ENCODE measurements around the gene CELF5.

CELF5 gene

GRCh38 chr19:3196933-3197205, 27.6 kb upstream of the CELF5 start:
- H3K4me3 ChIP-seq (ENCODE audit: low read length in 2 of 2) = no peak overlapping the region
- no peaks in the 10 kb centered on the region for H3K9me3 ChIP-seq (replicated peaks in 1 of 2; ENCODE audit: control insufficient read depth in 2 of 2, insufficient read depth in 1 of 2, low read depth in 1 of 2, low read length in 2 of 2)
- H3K27ac ChIP-seq (replicated peaks; ENCODE audit: low read length) = no peak overlapping the region
- H2BK5ac ChIP-seq (ENCODE audit: low read length) = no peak overlapping the region
- no peak overlapping the region for H2BK120ac ChIP-seq (ENCODE audit: low read depth, low read length)
- no peak overlapping the region for H2AK5ac ChIP-seq (ENCODE audit: low read depth, low read length)
- no peak for DNase-seq (ENCODE audit: low spot score)
- H3K23ac ChIP-seq (ENCODE audit: low read depth, low read length, poor library complexity) = no peak overlapping the region
- peaks cover 11 to 42% of the 10 kb centered on the region in 2 donors for H3K36me3 ChIP-seq (replicated peaks in 1 of 2; ENCODE audit: control insufficient read depth in 2 of 2, insufficient read depth in 2 of 2, low read length in 2 of 2)
- H2AFZ ChIP-seq (ENCODE audit: low read length) = no peak overlapping the region
- no peak overlapping the region for H2BK15ac ChIP-seq (ENCODE audit: low read length)
- H2BK12ac ChIP-seq (ENCODE audit: low read length) = no peak overlapping the region
- H4K8ac ChIP-seq (ENCODE audit: low read depth, low read length) = no peak overlapping the region
- no peak overlapping the region for H3K18ac ChIP-seq (ENCODE audit: low read length)
- WGBS, 2 donors (ENCODE audit: extremely low coverage in 2 of 2, insufficient read length in 2 of 2, insufficient replicate concordance in 1 of 2) = no CpG with 5 or more reads among the region's 14 CpGs
- no peaks in the 10 kb centered on the region for H3K27me3 ChIP-seq (ENCODE audit: control insufficient read depth in 3 of 3, insufficient read depth in 3 of 3, low read depth in 1 of 3, low read length in 3 of 3)
- no peaks in the 10 kb centered on the region for H3K4me1 ChIP-seq (ENCODE audit: control insufficient read depth in 2 of 2, insufficient read depth in 1 of 2, low read depth in 1 of 2, low read length in 2 of 2)
- H3K79me1 ChIP-seq (ENCODE audit: low read depth, low read length) = peaks cover 11% of the 10 kb centered on the region
- no peak overlapping the region for H3K14ac ChIP-seq (ENCODE audit: low read length)
- no peak overlapping the region for H3K4ac ChIP-seq (ENCODE audit: low read length)
- H3K9ac ChIP-seq (ENCODE audit: low read depth, low read length, poor library complexity) = no peak overlapping the region
- no peak overlapping the region for H4K91ac ChIP-seq (ENCODE audit: low read depth, low read length, poor library complexity)
- no peak overlapping the region for H3K4me2 ChIP-seq (ENCODE audit: insufficient read depth, low read length, poor library complexity, severe bottlenecking)

GRCh38 chr19:3198901-3199700, 25.4 kb upstream of the CELF5 start:
- no peaks in the 10 kb centered on the region for H3K27me3 ChIP-seq (ENCODE audit: control insufficient read depth in 3 of 3, insufficient read depth in 3 of 3, low read depth in 1 of 3, low read length in 3 of 3)
- H2AFZ ChIP-seq (ENCODE audit: low read length) = no peak overlapping the region
- H3K4me2 ChIP-seq (ENCODE audit: insufficient read depth, low read length, poor library complexity, severe bottlenecking) = no peak overlapping the region
- H3K23ac ChIP-seq (ENCODE audit: low read depth, low read length, poor library complexity) = peak overlapping the region; percentile 34
- H3K4me1 ChIP-seq (ENCODE audit: control insufficient read depth in 2 of 2, insufficient read depth in 1 of 2, low read depth in 1 of 2, low read length in 2 of 2) = no peaks in the 10 kb centered on the region
- no peak overlapping the region for H3K4ac ChIP-seq (ENCODE audit: low read length)
- H2BK12ac ChIP-seq (ENCODE audit: low read length) = peak overlapping the region; percentile 22
- H3K9ac ChIP-seq (ENCODE audit: low read depth, low read length, poor library complexity) = peak overlapping the region; percentile 44
- H2BK120ac ChIP-seq (ENCODE audit: low read depth, low read length) = no peak overlapping the region
- peak overlapping the region; percentile 65 for H4K8ac ChIP-seq (ENCODE audit: low read depth, low read length)
- DNase-seq (ENCODE audit: low spot score) = no peak
- no CpG with 5 or more reads among the region's 43 CpGs for WGBS, 2 donors (ENCODE audit: extremely low coverage in 2 of 2, insufficient read length in 2 of 2, insufficient replicate concordance in 1 of 2)
- H2BK5ac ChIP-seq (ENCODE audit: low read length) = peak overlapping the region; percentile 3
- H3K79me1 ChIP-seq (ENCODE audit: low read depth, low read length) = peaks cover 7% of the 10 kb centered on the region
- H2AK5ac ChIP-seq (ENCODE audit: low read depth, low read length) = no peak overlapping the region
- no peak overlapping the region for H3K27ac ChIP-seq (replicated peaks; ENCODE audit: low read length)
- no peak overlapping the region for H4K91ac ChIP-seq (ENCODE audit: low read depth, low read length, poor library complexity)
- no peak overlapping the region for H3K14ac ChIP-seq (ENCODE audit: low read length)
- H3K9me3 ChIP-seq (replicated peaks in 1 of 2; ENCODE audit: control insufficient read depth in 2 of 2, insufficient read depth in 1 of 2, low read depth in 1 of 2, low read length in 2 of 2) = no peaks in the 10 kb centered on the region
- no peak overlapping the region for H3K18ac ChIP-seq (ENCODE audit: low read length)
- H3K36me3 ChIP-seq (replicated peaks in 1 of 2; ENCODE audit: control insufficient read depth in 2 of 2, insufficient read depth in 2 of 2, low read length in 2 of 2) = peaks cover 10 to 41% of the 10 kb centered on the region in 2 donors
- H2BK15ac ChIP-seq (ENCODE audit: low read length) = no peak overlapping the region
- H3K4me3 ChIP-seq (ENCODE audit: low read length in 2 of 2) = no peak overlapping the region

GRCh38 chr19:3201072-3201700, 23.3 kb upstream of the CELF5 start:
- peaks cover 7% of the 10 kb centered on the region for H3K79me1 ChIP-seq (ENCODE audit: low read depth, low read length)
- H3K4me2 ChIP-seq (ENCODE audit: insufficient read depth, low read length, poor library complexity, severe bottlenecking) = no peak overlapping the region
- DNase-seq (ENCODE audit: low spot score) = no peak
- H3K27ac ChIP-seq (replicated peaks; ENCODE audit: low read length) = no peak overlapping the region
- H2BK5ac ChIP-seq (ENCODE audit: low read length) = no peak overlapping the region
- no peaks in the 10 kb centered on the region for H3K4me1 ChIP-seq (ENCODE audit: control insufficient read depth in 2 of 2, insufficient read depth in 1 of 2, low read depth in 1 of 2, low read length in 2 of 2)
- H3K23ac ChIP-seq (ENCODE audit: low read depth, low read length, poor library complexity) = no peak overlapping the region
- no CpG with 5 or more reads among the region's 39 CpGs for WGBS, 2 donors (ENCODE audit: extremely low coverage in 2 of 2, insufficient read length in 2 of 2, insufficient replicate concordance in 1 of 2)
- peak overlapping the region; percentile 43 for H4K8ac ChIP-seq (ENCODE audit: low read depth, low read length)
- no peak overlapping the region for H2BK15ac ChIP-seq (ENCODE audit: low read length)
- H2AFZ ChIP-seq (ENCODE audit: low read length) = no peak overlapping the region
- H3K9ac ChIP-seq (ENCODE audit: low read depth, low read length, poor library complexity) = peak overlapping the region; percentile 44
- peaks cover 13 to 45% of the 10 kb centered on the region in 2 donors for H3K36me3 ChIP-seq (replicated peaks in 1 of 2; ENCODE audit: control insufficient read depth in 2 of 2, insufficient read depth in 2 of 2, low read length in 2 of 2)
- H3K4ac ChIP-seq (ENCODE audit: low read length) = peak overlapping the region; percentile 66
- H3K9me3 ChIP-seq (replicated peaks in 1 of 2; ENCODE audit: control insufficient read depth in 2 of 2, insufficient read depth in 1 of 2, low read depth in 1 of 2, low read length in 2 of 2) = no peaks in the 10 kb centered on the region
- H3K4me3 ChIP-seq (ENCODE audit: low read length in 2 of 2) = no peak overlapping the region
- no peak overlapping the region for H3K18ac ChIP-seq (ENCODE audit: low read length)
- no peak overlapping the region for H3K14ac ChIP-seq (ENCODE audit: low read length)
- no peaks in the 10 kb centered on the region for H3K27me3 ChIP-seq (ENCODE audit: control insufficient read depth in 3 of 3, insufficient read depth in 3 of 3, low read depth in 1 of 3, low read length in 3 of 3)
- H2BK12ac ChIP-seq (ENCODE audit: low read length) = peak overlapping the region; percentile 10
- no peak overlapping the region for H2BK120ac ChIP-seq (ENCODE audit: low read depth, low read length)
- H4K91ac ChIP-seq (ENCODE audit: low read depth, low read length, poor library complexity) = no peak overlapping the region
- H2AK5ac ChIP-seq (ENCODE audit: low read depth, low read length) = no peak overlapping the region

DNA sequence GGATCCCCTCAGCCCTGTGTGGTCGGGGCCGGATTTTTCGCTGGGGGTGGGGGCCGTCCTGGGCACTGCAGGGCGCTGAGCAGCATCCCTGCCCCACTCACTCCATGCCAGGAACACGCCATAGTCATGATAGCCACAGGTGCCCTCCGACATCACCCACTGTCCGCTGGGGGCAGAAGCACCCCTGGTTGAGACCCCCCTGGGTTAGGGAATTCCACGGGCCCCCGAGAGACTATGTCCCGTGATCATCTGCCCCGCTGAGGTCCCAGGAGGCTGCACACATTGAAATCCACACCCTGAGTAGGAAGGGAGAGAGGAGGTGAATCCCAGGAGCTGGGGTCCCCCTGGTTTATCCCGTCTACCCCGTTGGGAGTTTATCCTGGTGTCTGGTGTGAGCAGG, 22.6 kb upstream of the CELF5 start:
- DNase-seq (ENCODE audit: low spot score) = no peak
- peak overlapping the region; percentile 17 for H4K8ac ChIP-seq (ENCODE audit: low read depth, low read length)
- no peak overlapping the region for H3K4ac ChIP-seq (ENCODE audit: low read length)

More for the DNA sequence above, 22.6 kb upstream of the CELF5 start:
- Histone ChIP-seq H2BK15ac (ENCODE audit: low read length) (no peak overlapping the region), H3K9me3 (replicated peaks in 1 of 2; ENCODE audit: control insufficient read depth in 2 of 2, insufficient read depth in 1 of 2, low read depth in 1 of 2, low read length in 2 of 2) (no peaks in the 10 kb centered on the region), H3K79me1 (ENCODE audit: low read depth, low read length) (peaks cover 5% of the 10 kb centered on the region), H2AFZ (ENCODE audit: low read length) (no peak overlapping the region), H3K27me3 (ENCODE audit: control insufficient read depth in 3 of 3, insufficient read depth in 3 of 3, low read depth in 1 of 3, low read length in 3 of 3) (no peaks in the 10 kb centered on the region), H2AK5ac (ENCODE audit: low read depth, low read length) (no peak overlapping the region), H2BK120ac (ENCODE audit: low read depth, low read length) (no peak overlapping the region), H4K91ac (ENCODE audit: low read depth, low read length, poor library complexity) (no peak overlapping the region), H3K23ac (ENCODE audit: low read depth, low read length, poor library complexity) (no peak overlapping the region), H3K4me3 (ENCODE audit: low read length in 2 of 2) (no peak overlapping the region), H2BK12ac (ENCODE audit: low read length) (no peak overlapping the region), H3K14ac (ENCODE audit: low read length) (no peak overlapping the region), H3K18ac (ENCODE audit: low read length) (no peak overlapping the region), H3K4me1 (ENCODE audit: control insufficient read depth in 2 of 2, insufficient read depth in 1 of 2, low read depth in 1 of 2, low read length in 2 of 2) (no peaks in the 10 kb centered on the region), H3K4me2 (ENCODE audit: insufficient read depth, low read length, poor library complexity, severe bottlenecking) (no peak overlapping the region), H2BK5ac (ENCODE audit: low read length) (no peak overlapping the region), H3K9ac (ENCODE audit: low read depth, low read length, poor library complexity) (no peak overlapping the region), H3K27ac (replicated peaks; ENCODE audit: low read length) (no peak overlapping the region), H3K36me3 (replicated peaks in 1 of 2; ENCODE audit: control insufficient read depth in 2 of 2, insufficient read depth in 2 of 2, low read length in 2 of 2) (peaks cover 16 to 52% of the 10 kb centered on the region in 2 donors)
- WGBS, 2 donors (ENCODE audit: extremely low coverage in 2 of 2, insufficient read length in 2 of 2, insufficient replicate concordance in 1 of 2) = no CpG with 5 or more reads among the region's 14 CpGs
